Brain pericyte (primary cell): ENCODE results near the gene UQCRQ.

Experiments used
- DNase-seq: peaks from one replicate; pipeline ENCODE4 v3.0.0-alpha.2; 2012; ENCODE audit warnings: low read depth, low spot score

The UQCRQ gene

DNA sequence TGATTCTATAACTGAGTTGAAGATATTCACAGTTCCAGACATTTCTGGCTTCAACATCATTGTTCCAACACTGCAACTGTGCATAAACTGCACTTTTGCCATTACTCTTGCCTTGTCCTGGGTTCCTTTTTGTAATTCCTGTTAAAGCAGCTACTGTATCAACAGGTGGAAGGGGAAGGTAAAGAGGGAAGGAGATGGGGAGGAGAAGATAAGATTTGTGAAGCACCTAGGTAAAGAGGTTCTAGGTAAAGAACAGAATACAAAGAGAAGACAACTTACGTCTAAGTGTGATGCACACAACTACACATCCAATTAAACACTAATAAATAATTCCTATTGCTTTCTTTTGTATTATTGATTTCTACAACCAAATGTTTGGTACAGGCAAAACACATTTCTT is 43.3 kb downstream of the UQCRQ start:
- DNase-seq = no peak

DNA sequence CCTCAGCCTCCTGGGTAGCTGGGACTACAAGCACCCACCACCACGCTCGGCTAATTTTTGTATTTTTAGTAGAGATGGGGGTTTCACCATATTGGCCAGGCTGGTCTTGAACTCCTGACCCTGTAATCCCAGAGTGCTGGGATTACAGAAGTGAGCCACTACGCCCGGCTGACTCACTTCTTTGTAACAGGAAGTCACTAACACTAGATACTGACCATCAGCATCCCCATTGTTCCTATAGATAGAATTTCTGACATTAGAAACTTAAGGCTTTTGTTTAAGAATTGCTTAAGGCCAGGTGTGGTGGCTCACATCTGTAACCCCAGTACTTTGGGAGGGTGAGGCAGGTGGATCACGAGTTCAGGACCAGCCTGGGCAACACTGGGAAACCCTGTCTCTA is 49.2 kb downstream of the UQCRQ start:
- no peak for DNase-seq

DNA sequence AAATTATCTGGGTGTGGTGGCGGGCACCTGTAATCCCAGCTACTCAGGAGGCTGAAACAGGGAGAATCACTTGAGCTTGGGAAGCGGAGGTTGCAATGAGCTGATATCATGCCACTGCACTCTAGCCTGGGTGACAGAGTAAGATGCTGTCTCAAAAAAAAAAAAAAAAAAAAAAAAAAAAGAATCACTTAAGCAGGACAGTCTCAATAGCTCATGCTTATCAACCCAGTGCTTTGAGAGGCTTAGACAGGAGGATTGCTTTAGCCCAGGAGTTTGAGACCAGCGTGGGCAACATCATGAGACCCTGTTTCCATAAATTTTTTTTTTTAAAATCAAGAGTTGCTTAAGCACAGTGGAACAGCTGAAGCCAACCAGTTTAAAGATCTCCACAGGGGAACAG is 49.6 kb downstream of the UQCRQ start:
- no peak for DNase-seq
